Inflammatory macrophage (primary cell): ENCODE data around the gene KRTAP19-8.

ENCODE experiments used
- DNase-seq, 2 donors: peaks; one replicate each; pipeline ENCODE4 v3.0.0-alpha.2; 2020 to 2022

Gene KRTAP19-8

DNA sequence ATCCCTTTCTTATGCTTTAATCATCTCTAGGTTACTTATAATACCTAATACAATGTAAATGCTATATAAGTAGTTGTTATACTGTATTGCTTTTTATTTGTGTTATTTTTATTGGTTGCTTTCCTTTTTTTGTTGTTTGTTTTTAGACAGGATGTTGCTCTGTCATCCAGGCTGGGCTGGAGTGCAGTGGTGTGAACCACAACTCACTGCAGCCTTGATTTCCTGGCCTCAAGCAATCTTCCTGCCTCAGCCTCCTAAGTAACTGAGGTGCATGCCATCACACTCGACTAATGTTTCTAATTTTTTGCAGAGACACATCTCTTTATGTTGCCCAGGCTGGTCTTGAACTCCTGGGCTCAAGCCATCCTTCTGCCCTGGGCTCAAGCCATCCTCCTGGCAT, 26.9 kb downstream of the KRTAP19-8 start:
- no peak for DNase-seq

DNA sequence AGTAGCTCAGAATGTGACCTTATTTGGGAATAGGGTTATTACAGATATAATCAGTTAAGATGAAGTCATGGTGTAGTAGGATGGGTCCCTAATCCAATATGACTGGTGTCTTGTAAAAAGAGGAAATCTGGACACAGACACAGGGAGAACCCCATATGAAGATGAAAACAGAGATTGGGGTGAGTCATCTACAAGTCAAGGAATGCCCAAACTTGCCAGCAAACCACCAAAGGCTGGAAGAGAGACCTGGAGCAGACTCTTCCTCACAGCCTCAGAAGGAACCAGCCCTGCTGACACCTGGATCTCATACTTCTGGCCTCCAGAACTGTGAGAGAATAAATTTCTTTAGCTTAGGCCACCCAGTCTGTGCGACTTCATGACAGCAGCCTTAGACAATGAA, 29.9 kb downstream of the KRTAP19-8 start:
- DNase-seq, result no peak

DNA sequence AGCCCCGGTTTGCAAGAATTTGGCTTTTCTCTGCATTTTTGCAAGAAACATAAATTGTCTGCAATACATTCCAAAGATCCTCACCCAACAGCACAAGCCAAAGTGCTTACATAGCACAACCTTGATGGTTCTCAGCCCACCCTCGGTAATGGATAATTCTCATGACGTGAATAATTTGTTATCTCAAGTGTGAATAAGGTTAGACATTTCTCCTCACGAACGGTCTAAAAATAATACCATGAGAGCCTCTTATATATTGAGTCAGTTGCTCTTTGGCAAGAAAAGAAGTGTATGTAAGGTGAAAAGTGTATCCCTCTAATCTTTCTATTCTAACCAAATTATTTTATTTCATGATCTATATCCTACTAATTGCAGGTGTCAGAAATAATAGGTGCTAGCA, 33.3 kb downstream of the KRTAP19-8 start:
- DNase-seq, result no peak

DNA sequence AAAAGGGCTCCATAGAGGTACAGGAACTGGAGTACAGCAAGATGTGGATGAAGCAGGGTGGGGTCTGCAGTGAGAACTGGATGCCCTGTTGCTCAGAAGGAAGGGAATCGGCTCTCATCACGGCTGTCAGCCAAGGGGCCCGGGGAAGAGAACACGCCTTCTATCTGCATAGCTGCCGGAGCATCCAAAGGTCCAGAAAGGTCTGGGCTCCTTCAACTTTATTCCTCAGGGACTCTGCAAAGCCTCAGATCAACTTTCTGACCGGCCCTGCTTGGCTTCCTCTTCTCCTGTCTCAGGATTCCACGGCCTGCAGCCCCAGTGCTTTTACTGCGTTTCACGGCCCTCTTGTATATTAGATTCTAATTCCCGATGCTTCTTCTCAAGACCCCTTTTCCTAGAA, 34.8 kb downstream of the KRTAP19-8 start:
- DNase-seq, result no peak

DNA sequence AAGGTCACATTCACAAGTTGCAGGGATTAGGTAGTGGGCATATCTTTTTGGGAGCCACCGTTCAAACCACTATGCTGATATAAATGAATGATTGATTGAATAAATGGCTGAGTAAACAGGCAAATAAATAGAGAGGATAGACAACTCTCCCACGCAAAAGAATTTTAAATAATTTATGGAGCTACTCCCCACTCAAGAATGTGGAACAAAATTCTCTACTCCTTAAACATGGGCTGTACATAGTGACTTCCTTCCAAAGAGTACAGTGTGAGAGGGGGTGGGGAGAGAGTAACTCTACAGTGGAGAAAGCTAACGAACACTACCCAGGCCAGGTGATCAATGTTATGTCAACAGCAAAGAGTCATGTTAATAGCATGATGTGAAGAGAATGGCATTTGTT, 40.7 kb downstream of the KRTAP19-8 start:
- DNase-seq, result no peak

DNA sequence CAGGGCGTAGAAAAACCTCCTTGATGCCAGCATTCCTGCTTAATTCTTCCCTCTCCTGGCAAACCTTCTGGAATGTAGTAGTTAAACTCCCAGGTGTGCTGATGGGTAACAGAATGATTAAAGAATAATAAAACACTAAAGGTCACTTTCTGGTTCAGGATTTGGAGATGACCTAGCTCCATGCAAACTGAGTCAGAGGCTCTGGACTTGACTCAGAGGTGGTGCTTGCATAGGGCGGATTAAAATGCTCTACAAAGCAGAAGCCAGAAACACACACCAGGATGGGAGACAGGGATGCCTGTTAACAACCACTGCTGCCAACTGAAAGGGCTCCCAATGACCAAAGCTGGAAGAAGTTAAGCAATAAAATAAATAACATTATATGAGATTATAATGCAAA, 41.5 kb downstream of the KRTAP19-8 start:
- no peak for DNase-seq

DNA sequence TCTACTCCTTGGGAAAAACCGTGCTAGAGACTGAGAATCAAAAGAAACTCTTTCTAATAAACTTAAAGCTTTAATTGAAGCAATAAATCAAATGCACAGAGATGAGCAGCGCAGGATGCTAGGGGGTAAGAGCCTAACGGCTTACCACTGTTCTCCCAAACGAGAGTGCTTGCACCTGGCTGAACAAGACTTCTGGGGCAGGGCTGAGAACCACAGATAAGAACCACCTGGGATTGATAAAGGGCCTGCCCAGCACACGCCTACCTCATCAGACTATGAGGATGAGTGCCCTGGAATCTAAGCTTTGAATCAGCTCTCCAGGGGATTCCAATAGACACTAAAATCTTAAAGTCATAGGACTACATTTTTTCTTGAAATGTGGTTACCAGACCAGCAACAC, 43.3 kb downstream of the KRTAP19-8 start:
- no peak for DNase-seq

DNA sequence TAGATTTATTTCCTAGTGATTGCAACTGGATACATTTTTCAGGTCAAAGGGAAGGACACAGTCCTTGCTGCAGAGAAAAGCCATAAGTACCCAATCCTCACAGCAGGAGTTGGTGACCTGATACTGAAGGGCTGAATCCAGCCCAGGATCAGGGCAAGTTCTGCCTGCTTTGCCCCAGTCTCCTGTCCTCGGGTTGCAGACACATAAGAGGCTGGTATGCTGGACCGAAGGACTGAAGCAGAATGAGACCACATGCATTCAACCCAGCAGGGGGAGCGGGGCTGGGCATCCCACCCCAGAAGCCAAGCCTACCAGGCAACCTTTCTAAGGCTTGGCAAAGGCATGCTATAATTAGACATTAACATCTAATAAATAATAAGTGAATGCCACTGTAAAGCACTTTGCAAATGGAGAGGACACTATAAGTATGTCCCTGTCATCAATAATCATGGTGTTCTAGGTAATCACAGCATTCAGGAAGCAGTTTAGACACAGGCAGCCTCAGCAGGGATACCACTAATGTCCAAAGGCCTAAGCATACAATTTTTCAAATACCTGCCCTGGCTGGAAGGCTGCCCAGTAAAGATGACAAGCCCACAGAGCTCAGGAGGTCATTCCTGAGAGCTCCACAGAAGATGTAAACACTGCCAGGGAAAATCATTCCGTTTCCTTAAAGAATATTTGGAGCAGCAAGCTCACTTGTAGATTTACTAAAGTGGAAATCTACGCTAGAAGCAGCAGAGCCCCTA, 47.6 kb downstream of the KRTAP19-8 start:
- no peak for DNase-seq

DNA sequence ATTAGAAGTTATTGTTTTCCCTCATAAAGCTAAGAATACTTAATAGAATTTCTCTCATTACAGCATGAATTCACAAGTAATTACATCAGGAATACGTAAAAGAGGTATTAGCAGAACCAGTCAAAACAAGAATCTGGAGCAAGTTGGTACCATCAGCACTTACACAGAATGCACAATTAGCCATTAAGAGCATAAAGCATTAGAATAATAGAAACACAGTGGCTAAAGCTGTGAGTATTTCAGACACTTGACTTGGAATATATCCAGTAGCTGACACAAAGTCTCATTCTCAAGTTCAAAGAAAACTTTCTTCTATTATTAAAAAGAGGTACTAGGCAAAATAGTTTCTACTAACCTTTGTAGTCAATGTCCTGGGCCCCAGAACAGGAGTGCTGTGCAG, 49.6 kb downstream of the KRTAP19-8 start:
- DNase-seq, result no peak
